Left forelimb (tissue), 1 donor: Measurements from ENCODE around the gene DHX29.
"Not testable (repeated sequence)": the region's sequence is repeated elsewhere in the genome, so short reads cannot be mapped to it uniquely, and the experiment has no call there.

Experiments used
- DNase-seq: peaks from one replicate; pipeline ENCODE4 v3.0.0-alpha.2; 2018; ENCODE audit warnings: low spot score

The DHX29 gene

GRCh38 chr5:55307383-55308253 lies at the start of gene DHX29, which contains the start of gene MTREX:
Gene DHX29 (minus strand): TSS chr5:55307694. CDS start chr5:55307573, 121 bp downstream.
Gene MTREX (plus strand): TSS chr5:55307989. CDS start chr5:55308014, 25 bp downstream.
- peak; percentile 96 for DNase-seq

- DNase-seq, result no peak
Measured at GRCh38 chr5:55356896-55357295, 49.4 kb upstream of the DHX29 start.

GRCh38 chr5:55350754-55351153 lies 43.3 kb upstream of the DHX29 start:
- DNase-seq, result no peak

GRCh38 chr5:55347786-55348185 lies 40.3 kb upstream of the DHX29 start:
- DNase-seq, result no peak

- DNase-seq, result no peak
Measured at GRCh38 chr5:55345327-55345726, 37.8 kb upstream of the DHX29 start.

- no peak for DNase-seq
Measured at GRCh38 chr5:55344392-55344992, 37.0 kb upstream of the DHX29 start.

- no peak for DNase-seq
Measured at GRCh38 chr5:55343609-55344008, 36.1 kb upstream of the DHX29 start.

GRCh38 chr5:55343107-55343506 lies 35.6 kb upstream of the DHX29 start:
- no peak for DNase-seq

- DNase-seq, result no peak
Measured at GRCh38 chr5:55338810-55339243, 31.3 kb upstream of the DHX29 start.

- no peak for DNase-seq
Measured at GRCh38 chr5:55338092-55338613, 30.7 kb upstream of the DHX29 start.

GRCh38 chr5:55333811-55334210 lies 26.3 kb upstream of the DHX29 start:
- DNase-seq, result no peak

GRCh38 chr5:55333017-55333416 lies 25.5 kb upstream of the DHX29 start:
- DNase-seq, result no peak

- DNase-seq, result no peak
Measured at GRCh38 chr5:55331321-55331720, 23.8 kb upstream of the DHX29 start.

- DNase-seq, result no peak
Measured at GRCh38 chr5:55327281-55327680, 19.8 kb upstream of the DHX29 start.

GRCh38 chr5:55325621-55326020 lies 18.1 kb upstream of the DHX29 start:
- no peak for DNase-seq

GRCh38 chr5:55324815-55325418 lies 17.4 kb upstream of the DHX29 start:
- DNase-seq, result no peak

GRCh38 chr5:55324006-55324405 lies 16.5 kb upstream of the DHX29 start:
- DNase-seq, result no peak

- DNase-seq, result no peak
Measured at GRCh38 chr5:55320571-55320970, 13.1 kb upstream of the DHX29 start.

GRCh38 chr5:55319491-55319890 lies 12.0 kb upstream of the DHX29 start:
- no peak for DNase-seq

- not testable (repeated sequence) for DNase-seq
Measured at GRCh38 chr5:55318237-55318636, 10.7 kb upstream of the DHX29 start.

GRCh38 chr5:55316837-55317236 lies 9.3 kb upstream of the DHX29 start:
- no peak for DNase-seq

- DNase-seq, result no peak
Measured at GRCh38 chr5:55316289-55316688, 8.8 kb upstream of the DHX29 start.
